RPMI7951 (cell line): Measurements from ENCODE around the gene ZNF775. TPM values are rescaled to one million over a fixed set of nuclear protein-coding genes. Genes with fewer than 3 reads are reported as not detected.

ENCODE experiments used
- DNase-seq: peaks from one replicate; pipeline ENCODE4 v3.0.0-alpha.2; 2012; ENCODE audit warnings: low read depth
- total RNA-seq: library from RNA; depleted of rRNA; stranded (reverse); fragments of >200 nt; shearing (Covaris generic); gene quantifications from 2 replicates; pipeline ENCODE4 v1.2.3, GENCODE V29; 2014

ZNF775 gene
- total RNA-seq, 1 experiment from 2014 or later, result 1.8 TPM

DNA sequence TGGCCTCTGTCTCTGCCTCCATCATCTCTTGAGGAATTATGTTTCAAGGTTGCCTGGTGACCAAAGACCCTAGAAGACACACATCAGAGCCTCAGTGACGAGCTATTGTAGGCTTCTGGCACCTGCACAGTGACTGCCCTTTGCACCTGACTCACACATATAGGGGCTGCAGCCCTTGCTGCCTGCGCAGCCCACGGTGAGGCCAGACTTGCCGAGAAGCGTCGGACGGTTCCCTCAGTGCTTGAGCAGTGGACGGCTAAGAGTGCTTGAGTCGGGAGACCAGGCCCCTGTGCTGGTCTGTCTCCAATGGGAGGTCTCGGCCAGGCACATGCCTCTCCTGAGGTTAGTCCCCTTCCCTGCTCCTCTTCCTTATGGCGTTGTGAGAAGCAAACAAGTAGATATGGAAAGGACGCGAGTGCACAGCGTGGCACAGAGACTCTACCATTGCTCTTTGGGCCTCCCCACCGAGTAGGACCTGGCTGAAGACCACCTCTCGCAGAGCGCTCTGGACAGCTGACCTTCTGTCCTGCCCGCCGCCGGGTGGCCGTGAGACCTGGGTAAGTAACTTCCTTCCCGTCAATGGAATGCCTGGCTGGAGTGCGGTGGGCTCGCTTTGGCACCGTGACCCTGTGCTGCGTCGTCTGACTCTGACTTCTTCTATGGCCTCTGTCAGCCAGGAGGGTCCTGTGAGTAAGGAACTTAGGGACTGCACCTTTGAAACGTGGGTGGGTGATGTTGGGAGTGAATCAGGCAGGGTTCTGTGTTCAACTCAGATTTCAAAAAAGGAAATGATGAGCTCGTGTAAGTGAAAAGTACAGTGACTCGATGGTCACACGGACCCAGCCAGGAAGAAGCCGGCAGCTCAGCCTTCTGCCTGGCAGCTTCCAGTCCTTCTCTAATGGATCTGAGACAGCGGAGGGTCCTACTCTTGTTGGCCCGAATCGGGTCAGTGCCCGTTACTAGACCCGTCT, 33.7 kb downstream of the ZNF775 start:
- DNase-seq, result no peak

DNA sequence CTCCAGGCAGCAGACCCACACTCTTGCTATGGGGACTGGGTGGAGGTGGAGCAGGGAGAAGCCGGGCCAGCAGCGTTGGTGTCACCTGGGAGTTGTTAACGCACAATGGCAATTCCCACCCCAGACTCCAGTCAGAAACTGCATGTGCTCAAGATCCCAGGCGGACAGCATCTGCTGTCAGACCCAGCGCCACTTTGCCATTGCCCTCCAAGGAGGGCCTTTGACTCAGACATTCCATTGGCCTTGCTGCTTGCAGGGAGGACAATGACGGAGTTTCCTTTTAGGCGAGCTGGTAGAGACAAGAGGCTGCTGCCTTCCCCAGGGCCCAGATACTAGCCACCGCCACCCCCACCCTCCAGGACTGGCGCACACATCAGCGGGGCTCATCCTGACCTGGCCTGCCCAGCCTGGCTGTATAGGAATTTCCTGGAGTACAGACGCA, 34.5 kb downstream of the ZNF775 start:
- no peak for DNase-seq

DNA sequence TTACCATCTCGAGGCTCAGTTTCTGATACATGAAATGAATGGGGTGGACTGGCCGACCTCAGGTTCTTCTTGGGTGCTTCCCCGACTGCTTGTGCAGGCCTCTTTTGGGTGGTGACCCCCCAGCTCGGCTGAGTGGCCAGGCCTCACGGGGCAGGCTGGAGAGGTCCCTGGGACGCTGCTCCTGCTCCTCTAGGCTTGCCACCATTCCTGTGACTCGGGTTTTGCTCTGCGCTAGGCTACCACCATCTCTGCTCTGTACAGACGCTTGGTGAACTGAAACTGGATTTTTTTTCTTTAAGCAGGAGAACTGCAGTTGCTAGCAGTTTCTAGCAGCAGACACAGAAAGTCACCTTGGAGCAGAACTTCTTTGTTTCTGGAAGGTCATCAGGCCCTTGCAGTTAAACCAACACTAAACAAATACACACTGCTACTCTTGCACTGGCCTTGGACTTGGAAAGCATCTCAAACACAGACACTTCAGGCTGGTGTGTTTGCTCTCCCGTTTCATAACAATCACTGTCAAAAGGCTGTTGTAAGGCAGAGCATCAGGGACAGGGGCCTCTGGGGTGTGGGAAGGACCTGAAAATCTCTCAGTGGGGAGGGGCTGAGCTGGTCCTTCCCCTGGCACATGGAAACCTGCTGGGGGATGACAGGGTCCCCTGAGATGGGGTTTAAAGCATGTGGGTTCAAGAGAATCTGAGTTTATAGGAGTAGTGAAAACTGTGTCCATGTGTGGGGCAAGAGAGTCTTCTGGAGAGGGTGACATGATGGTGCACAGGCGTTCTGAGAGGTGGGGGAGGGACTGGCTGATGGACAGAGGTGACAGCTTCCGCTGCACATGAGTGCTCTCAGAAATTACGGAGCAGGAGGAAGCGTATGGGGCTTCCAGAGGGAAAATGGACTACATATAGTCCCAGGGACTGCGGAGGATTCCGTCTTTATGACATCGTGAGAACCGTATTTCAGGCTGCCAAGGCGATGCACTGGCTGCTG, 36.3 kb downstream of the ZNF775 start:
- no peak for DNase-seq

DNA sequence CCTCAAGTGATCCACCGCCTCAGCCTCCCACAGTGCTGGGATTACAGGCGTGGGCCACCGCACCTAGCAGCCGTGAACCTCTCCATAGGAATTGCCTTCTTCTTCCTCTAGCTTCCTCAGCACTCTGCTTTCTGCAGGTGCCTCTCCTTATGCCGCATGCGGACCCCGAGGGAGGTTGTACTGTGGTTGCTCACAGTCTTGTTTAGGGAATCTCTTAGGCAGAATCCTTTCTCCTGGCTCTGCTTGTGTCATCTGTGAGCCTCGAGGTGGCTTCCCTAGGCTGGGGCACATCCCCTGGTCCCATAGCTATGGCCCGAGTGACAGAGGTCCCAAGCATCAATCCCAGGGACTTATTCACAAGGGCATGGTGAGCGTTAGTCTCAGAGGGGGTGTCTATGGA, 38.1 kb downstream of the ZNF775 start:
- DNase-seq, result no peak

DNA sequence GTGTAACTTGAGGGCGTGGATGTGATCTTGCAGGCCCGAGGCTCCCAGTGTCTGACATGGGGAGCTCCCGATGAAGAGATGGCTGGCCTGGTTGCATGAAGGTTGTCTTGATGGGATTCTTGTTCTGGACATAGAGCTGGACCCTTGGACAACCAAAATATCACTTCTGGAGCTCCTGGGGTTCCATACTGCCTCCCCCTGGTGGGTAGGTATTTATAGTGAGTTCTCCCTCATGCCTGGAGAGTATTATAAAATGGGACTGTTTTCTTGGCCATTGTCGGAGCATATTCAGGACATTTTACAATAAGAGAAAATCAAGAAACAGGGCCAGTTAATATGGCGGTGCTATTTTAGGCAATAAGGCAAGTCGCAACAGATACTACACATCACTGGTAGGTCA, 38.7 kb downstream of the ZNF775 start:
- no peak for DNase-seq

DNA sequence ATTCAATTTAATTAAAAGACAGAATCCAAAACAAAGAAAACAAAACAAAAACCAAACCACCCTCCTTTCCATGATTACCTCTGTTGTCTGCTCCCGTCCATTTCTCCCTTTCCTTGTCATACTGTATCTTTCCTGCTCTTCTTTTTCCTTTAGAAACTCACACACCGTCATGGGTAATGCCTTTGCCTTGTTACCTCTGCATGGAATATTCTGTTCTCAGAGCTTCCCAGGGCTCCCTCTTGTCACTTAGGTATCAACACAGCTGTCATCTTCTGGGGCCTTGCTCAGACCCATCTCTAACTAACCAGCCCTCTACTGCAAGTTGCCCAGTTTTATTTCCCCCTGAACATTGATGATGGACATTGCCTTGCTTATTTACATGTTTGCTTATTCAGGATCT, 41.1 kb downstream of the ZNF775 start:
- no peak for DNase-seq

DNA sequence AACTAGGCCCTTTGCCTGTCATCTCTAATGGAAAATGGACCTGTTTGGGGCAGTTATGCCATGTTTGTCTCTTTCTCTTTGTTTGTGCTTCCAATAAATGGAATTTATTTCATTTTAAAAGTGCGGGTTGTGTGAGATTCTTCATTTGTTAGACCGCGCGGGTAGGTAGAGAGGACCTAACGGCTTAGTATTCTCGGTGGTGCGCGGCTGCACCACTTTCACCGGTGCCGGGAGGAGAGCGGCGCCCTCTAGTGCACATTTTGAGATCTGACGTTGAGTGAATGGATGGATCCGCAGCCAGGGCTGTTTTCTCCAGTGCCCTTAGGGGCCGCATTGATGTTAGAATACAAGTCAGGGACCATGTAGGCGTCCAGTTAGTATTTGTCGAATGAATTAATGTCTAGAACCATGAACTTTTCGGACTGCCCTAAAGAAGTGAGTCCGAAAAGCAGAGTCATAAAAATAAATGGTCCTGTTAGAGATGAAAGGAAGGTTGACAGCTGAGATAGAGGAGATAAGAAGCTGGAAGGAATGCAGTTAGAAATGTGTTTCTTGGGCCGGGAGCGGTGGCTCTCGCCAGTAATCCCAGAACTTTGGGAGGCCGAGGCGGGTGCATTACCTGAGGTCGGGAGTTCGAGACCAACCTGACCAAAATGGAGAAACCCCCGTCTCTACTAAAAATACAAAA, 42.0 kb downstream of the ZNF775 start:
- peak; percentile 77 for DNase-seq

DNA sequence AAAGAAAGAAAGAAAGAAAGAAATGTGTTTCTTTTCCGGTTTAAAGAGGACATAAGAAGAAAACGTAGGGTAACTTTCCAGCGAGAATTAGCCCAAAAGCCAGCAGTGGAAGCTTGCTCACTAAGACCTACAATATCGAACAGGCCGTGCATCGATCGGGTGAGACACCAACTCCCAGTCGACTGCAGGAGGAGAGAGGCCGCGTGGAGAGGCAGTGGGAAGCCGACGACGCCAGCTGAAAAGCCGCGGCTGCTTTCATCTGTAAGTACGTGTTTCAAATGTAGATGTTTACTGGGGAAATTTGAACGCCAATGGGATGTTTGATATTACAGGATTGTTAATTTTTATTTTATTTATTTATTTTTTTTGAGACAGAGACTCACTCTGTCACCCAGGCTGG, 42.7 kb downstream of the ZNF775 start:
- no peak for DNase-seq

DNA sequence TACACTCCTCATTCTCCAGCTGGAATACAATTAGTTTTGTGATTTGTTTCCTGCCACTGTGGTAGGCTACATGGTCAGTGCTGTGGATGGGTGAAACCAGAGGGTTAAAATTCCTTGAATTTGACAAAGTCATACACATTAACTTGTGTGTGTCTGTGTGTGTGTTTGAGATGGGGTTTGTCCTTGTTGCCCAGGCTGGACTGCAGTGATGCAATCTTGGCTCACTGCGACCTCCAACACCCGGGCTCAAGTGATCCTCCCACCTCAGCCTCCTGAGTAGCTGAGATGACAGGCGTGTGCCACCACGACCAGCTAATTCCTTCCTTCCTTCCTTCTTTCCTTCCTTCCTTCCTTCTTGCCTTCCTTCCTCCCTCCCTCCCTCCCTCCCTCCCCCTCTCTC, 46.5 kb downstream of the ZNF775 start:
- no peak for DNase-seq

DNA sequence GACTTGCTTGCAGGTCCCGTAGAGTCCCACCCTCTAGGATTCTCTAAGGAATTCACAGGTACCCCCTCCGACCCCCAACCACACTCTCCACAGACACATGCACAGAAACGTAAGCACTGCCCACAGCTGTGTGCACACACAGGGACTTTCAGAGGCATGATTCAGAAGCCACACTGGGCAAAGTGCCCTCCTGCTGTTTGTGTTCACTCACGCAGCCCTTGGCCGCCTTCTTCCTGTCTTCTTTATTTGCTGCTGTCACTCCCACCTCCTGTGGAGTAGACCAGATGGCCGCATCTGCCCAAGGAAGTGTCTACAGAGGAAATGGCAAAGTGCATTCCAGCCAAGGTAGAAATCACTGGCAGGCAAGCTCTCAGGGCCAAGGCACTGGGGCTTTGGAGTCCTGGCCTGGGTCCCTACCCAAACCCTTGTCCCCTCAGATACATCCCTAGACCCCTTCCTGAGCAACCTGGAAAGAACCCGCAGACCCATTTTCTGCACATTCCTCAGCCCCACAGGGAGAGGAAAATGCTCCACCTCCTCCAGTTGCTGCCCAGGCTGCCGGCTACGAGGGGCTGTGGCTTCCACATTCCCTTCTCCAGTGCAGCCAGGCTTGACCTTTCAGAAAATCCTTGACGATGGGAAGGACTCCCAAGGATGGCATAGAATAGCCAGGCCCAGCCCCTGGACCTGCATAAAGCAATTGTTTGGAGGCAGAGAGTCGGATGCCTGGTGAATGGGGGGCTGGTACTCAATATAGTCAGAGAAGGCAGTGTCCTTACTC, 49.7 kb downstream of the ZNF775 start:
- peak; percentile 99 for DNase-seq

DNA sequence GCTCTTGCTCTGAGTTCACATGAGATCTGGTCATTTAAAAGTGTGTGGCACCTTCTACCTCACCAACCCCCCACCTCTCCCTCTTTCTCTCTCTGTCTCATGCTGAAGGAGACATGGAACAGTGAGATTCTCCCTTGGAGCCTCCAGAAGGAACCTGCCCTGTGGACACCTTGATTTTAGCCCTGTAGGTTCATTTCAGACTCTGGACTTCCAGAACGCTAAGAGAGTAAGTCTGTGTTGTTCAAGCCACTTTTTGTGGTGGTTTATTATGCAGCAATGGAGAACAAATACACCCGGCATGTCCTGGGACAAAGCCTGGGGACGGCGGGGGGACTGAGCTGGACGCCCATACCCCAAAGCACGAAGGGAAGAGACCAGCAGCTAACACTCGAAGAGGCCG, 50.6 kb downstream of the ZNF775 start:
- DNase-seq, result no peak

DNA sequence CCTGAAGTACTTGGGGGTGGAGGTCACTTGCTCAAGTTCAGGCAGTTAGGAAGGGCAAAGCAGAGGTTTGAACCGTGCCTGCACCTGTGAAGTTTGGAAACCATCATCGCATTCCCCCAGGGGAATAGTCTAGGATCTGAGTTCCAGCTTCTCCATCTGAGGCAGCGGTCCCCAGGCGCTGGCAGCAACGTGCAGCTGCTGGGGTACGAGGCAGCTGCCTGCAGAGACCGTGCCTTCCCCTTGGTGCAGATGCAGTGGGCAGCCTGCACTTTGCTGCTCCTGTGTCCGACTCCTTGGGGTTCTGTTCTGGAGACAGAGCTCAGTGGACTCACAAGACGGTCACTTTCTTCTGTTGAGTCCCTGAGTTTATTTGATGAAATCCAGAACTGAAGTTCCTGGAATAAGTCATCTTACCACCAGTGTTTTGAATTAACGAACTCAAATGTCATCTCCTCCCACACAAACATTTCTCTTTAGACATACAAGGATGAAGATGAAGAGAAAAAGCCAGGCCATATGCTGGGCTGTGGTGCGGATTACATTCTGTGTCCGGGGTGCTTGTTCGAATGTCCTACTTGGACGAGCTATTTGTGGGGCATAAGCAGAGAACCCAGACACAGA, 51.4 kb downstream of the ZNF775 start:
- DNase-seq, result no peak

DNA sequence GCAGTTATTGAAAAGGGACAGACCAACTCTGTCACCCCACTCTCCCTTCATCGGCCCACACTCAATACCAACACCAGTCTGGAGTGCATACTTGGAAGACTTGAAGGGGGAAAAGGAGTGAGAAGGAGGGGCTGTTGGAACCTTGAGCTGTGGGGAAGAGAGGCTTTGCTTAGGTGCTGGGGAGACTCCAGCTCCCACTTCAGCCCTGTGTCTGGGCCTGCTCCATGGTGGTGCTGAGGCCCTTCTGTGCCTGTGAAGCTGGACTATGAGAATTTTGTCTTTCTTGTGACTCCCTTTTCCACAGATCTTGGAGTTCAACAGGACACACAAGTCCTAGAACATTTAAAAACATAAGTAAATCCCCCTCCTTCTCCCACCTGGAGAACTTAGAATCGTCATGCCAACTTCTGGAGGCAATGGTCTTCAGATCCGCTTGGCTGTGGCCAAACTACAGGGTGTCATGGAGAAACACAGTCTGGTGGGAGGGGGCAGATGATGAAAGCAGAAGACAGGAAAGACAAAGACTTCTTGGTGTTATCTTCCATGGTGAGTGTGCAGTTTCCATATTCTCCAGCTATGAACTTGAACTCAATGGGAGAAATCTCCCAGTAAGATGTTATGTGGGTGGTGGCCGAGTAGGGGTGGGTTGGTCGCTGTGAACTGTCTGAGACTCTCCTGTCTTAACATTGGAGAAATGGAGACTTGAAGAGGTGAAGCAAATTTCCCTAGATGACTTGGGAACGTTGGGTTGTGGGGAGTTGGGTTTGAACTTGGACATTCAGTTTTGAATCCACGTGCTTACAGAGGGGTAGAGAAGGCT, 52.9 kb downstream of the ZNF775 start:
- DNase-seq, result no peak

DNA sequence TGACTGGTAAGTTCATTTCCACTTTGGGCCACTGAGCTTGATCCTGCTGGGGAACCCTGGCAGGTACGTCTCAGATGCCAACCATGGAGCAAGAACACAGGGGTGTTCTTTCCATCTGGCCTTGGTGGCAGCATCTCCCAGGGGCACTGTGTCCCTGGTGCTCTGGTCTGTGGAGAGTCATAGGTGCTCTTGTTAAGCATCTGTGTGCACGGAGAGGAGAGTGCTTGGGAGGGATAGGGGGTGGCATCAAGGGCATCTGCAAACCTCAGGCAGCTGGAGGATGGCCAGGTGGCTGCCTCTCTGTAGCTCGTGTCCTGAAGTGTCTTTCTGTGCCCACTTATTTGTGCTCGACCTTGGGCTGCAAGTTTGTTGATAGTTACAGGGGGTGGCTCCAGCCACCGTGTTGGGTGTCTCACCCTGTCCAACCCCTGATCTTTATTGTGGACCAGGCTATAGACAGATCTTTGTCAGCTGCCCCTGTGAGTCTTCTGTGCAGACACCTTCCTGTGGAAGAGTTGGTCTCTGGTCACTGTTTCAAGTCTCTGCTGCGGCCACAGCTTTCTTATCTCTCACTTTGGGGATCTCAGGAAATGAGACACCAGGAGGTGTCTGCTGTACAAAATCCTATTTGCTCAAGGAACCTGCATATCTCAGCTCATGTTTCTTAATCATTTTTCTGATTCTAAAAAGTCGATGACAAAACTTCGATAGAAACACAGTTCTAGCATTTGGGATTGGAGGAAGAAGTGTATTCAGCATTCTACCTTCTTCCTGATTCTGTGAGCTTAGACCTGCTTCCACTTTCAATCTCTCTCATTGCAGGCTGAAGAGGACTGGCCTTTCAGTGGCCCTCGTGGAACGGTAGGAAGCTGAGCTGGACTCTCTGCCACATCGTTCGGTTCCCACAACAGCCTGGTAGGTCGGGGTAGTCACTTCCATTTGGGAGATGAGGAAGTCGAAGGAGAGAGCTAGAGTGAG, 54.1 kb downstream of the ZNF775 start:
- DNase-seq, result no peak

DNA sequence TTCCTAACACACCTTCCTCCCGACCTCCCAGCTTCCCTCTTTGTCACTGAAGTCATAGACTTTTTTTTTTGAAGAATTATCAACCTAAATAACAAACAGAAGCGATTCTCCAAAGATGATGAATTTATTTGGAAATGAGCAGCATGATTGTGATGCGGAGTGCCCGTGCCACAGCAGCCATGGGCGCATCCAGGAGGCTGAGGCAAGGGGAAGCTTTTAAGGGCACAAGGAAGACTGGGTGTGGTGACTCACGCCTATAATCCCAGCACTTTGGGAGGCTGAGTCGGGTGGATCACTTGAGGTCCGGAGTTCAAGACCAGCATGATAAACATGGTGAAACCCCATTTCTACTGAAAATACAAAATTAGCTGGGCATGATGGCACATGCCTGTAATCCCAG, 55.1 kb downstream of the ZNF775 start:
- no peak for DNase-seq

DNA sequence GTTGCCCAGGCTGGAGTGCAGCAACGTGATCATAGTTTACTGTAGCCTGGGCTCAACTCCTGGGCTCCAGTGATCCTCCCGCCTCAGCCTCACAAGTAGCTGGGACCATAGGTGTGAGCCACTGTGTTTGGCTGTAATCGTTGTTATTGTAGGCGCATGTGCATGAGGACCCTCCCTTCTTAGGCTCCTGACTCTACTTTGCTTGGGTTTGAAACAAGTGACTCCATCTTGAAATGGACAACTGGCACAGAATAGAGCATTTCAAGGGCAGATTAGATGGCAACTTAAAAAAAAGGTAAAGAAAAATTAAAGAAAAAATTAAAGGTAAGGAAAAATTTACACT, 55.9 kb downstream of the ZNF775 start:
- no peak for DNase-seq

DNA sequence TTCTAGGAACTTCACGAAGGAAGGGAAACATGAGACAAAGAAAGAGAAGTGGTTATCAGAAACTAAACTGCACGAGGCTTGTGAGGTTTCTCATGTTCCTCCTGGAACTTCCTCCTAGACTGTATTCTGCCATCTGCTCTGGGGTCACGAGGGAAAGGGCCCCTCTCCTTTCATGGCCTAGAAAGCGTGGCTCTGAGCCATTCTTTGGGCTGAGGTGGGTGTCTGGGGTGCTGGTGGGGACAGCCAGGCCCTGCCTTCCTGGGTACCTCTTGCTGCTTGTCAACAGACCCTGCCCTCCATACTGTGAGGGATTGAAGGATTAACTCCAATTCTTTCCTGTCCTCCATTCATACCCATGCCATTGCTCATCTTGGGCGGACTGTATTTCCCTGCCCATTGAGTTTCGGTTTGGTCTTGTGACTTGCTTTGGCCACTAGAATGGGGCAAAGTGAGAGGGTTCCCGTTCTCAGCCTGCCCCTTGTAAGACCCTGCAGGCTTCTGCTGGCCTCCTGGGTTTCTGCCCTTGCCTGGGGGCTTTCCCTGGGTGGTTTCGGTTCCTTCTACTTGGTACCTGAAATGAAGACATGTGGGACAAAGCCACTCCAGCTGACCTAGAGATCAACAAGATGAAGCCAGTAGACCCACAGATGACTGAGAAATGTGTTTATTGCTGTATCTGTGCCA, 56.4 kb downstream of the ZNF775 start:
- DNase-seq, result no peak

DNA sequence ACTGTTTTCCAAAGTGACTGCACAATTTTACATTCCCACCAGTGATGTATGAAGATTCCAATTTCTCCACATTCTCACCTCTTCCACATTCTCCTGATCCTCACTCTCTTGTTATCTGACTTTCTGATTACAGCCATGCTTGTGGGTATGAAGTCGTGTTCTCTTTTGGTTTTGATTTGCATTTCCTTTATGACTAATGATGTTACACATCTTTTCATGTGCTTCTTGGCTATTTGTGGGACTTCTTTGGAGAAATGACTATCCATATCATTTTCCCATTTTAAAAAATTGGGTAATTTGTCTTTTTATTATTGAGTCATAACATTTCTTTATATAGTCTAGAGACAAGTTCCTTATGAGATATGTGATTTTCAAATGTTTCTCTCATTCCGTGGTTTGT, 60.8 kb downstream of the ZNF775 start:
- DNase-seq, result peak; percentile 60
